MM.1S (cell line): ENCODE results near the gene S100A1.

ENCODE experiments used
- DNase-seq: peaks from one replicate; pipeline ENCODE4 v3.0.0-alpha.2; 2015
- H2AFZ ChIP-seq: fragments of 300-600 bp; sonication (generic); 2 replicates; pipeline ENCODE4 v1.6.0; 2016; ENCODE audit warnings: antibody characterized with exemption, low read length
- H3F3A ChIP-seq: fragments of 300-600 bp; sonication (generic); 2 replicates; pipeline ENCODE4 v1.6.1; 2016; ENCODE audit warnings: mild to moderate bottlenecking, antibody characterized with exemption, low read length, moderate library complexity, mixed read lengths; ENCODE audit not compliant: insufficient read depth
- H3K27ac ChIP-seq: fragments of 300-600 bp; sonication (generic); 2 replicates; pipeline ENCODE4 v1.5.1; 2016; ENCODE audit warnings: mild to moderate bottlenecking, low read length
- H3K27me3 ChIP-seq: fragments of 300-600 bp; sonication (generic); replicated peaks from 2 replicates; pipeline ENCODE4 v1.6.0; 2016; ENCODE audit warnings: low read length; ENCODE audit not compliant: insufficient read depth
- H3K36me3 ChIP-seq: fragments of 300-600 bp; sonication (generic); replicated peaks from 2 replicates; pipeline ENCODE4 v1.6.1; 2016; ENCODE audit warnings: mild to moderate bottlenecking, low read length, mixed read lengths; ENCODE audit not compliant: insufficient read depth
- H3K4me1 ChIP-seq: fragments of 300-600 bp; sonication (generic); 2 replicates; pipeline ENCODE4 v1.6.1; 2016; ENCODE audit warnings: low read length, mixed read lengths
- H3K4me2 ChIP-seq: fragments of 300-600 bp; sonication (generic); 2 replicates; pipeline ENCODE4 v1.6.0; 2016; ENCODE audit warnings: low read depth, low read length
- H3K4me3 ChIP-seq: fragments of 300-600 bp; sonication (generic); 2 replicates; pipeline ENCODE4 v1.5.1; 2016; ENCODE audit warnings: low read length, mixed read lengths
- H3K79me2 ChIP-seq: fragments of 300-600 bp; sonication (generic); 2 replicates; pipeline ENCODE4 v1.6.1; 2016; ENCODE audit warnings: mixed run types, low read length, mixed read lengths
- H3K9ac ChIP-seq: fragments of 300-600 bp; sonication (generic); 2 replicates; pipeline ENCODE4 v1.6.1; 2016; ENCODE audit warnings: low read length, mixed read lengths
- H3K9me2 ChIP-seq: fragments of 300-600 bp; sonication (generic); replicated peaks from 2 replicates; pipeline ENCODE4 v1.6.1; 2016; ENCODE audit warnings: mild to moderate bottlenecking, low read length, mixed read lengths; ENCODE audit not compliant: insufficient read depth
- H3K9me3 ChIP-seq: fragments of 300-600 bp; sonication (generic); replicated peaks from 2 replicates; pipeline ENCODE4 v1.6.1; 2016; ENCODE audit warnings: mild to moderate bottlenecking, low read length, mixed read lengths; ENCODE audit not compliant: insufficient read depth
- H4K20me1 ChIP-seq: fragments of 300-600 bp; sonication (generic); 2 replicates; pipeline ENCODE4 v1.6.1; 2016; ENCODE audit warnings: mild to moderate bottlenecking, low read length, moderate library complexity, mixed read lengths; ENCODE audit not compliant: insufficient read depth
- EZH2 ChIP-seq: fragments of 300-600 bp; sonication (generic); optimal IDR thresholded peaks from 2 replicates; pipeline ENCODE3; 2017; ENCODE audit warnings: low read depth, mild to moderate bottlenecking, antibody characterized with exemption, low read length, mixed read lengths
- EZH2phosphoT487 ChIP-seq: fragments of 300-600 bp; sonication (generic); IDR thresholded peaks from 2 replicates; pipeline ENCODE4 v1.6.1; 2018; ENCODE audit warnings: antibody characterized with exemption, low read length
- TF ChIP-seq, protein P1 (sequence below): fragments of 300-600 bp; sonication (generic); IDR thresholded peaks from 2 replicates; pipeline ENCODE4 v1.5.1; 2016; ENCODE audit warnings: antibody characterized with exemption, low read length, mixed read lengths

Gene S100A1

DNA sequence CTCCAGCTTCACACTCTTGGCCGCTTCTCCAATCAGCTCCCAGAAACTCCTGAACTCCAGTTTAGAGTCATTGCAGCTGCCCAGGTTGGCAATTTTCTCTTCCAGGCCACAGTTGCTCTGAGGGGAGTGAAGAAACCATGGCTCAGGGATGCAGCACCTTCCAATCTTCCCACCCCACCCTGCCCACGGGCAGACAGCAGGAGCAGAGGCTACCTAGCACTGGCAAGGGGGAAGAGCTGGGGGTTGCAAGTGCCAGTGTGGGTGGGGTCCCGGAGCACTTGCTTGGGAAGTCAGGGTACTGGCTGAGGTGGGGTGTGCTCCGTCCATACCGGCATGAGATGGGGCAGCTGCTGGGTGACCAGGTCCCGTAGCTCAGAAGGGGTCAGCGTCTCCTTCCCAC is 13.3 kb upstream of the S100A1 start:
- Histone ChIP-seq H3K4me1 (no peaks in the 10 kb centered on the region; the same call in 1 of the 2 replicates), H2AFZ (no peak overlapping the region), H3K79me2 (no peaks in the 10 kb centered on the region), H3K4me3 (no peak overlapping the region), H4K20me1 (no peaks in the 10 kb centered on the region), H3K9me2 (no peaks in the 10 kb centered on the region), H3F3A (no peaks in the 10 kb centered on the region), H3K9ac (no peak overlapping the region), H3K27ac (no peak overlapping the region), H3K4me2 (no peak overlapping the region), H3K36me3 (no peaks in the 10 kb centered on the region), H3K27me3 (no peaks in the 10 kb centered on the region), H3K9me3 (no peaks in the 10 kb centered on the region)
- DNase-seq, result no peak
- TF ChIP-seq EZH2phosphoT487 (no peak), EZH2 (no peak)
- TF ChIP-seq, protein P1, sequence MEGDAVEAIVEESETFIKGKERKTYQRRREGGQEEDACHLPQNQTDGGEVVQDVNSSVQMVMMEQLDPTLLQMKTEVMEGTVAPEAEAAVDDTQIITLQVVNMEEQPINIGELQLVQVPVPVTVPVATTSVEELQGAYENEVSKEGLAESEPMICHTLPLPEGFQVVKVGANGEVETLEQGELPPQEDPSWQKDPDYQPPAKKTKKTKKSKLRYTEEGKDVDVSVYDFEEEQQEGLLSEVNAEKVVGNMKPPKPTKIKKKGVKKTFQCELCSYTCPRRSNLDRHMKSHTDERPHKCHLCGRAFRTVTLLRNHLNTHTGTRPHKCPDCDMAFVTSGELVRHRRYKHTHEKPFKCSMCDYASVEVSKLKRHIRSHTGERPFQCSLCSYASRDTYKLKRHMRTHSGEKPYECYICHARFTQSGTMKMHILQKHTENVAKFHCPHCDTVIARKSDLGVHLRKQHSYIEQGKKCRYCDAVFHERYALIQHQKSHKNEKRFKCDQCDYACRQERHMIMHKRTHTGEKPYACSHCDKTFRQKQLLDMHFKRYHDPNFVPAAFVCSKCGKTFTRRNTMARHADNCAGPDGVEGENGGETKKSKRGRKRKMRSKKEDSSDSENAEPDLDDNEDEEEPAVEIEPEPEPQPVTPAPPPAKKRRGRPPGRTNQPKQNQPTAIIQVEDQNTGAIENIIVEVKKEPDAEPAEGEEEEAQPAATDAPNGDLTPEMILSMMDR, result no peak

DNA sequence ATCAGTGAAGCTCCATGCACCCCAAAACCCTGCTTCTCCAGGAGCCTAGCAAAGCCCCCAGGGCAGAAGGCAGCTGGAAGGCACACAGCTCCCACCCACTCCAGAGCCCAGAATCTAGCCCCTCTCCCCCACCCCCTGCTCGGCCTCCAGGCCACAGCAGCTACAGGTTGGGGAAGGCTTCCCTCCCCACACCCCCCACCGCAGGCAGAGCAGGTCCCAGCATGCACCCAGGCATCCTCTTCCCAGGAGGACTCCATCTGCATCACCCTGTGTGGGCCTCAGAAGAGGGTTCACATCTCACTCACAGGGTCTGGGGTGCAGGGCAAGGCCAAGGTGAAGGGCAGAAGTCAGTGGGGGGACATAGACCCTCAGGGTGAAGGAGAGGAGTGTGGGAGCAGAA is 12.8 kb upstream of the S100A1 start:
- no peaks in the 10 kb centered on the region for H3K79me2 ChIP-seq
- no peak overlapping the region for H3K9ac ChIP-seq
- DNase-seq, result no peak
- no peaks in the 10 kb centered on the region for H3K9me3 ChIP-seq
- no peak overlapping the region for H2AFZ ChIP-seq
- H3K4me1 ChIP-seq, result no peaks in the 10 kb centered on the region; the same call in 1 of the 2 replicates
- H3K27me3 ChIP-seq, result no peaks in the 10 kb centered on the region
- H3K27ac ChIP-seq, result no peak overlapping the region
- no peaks in the 10 kb centered on the region for H4K20me1 ChIP-seq
- no peaks in the 10 kb centered on the region for H3F3A ChIP-seq
- H3K9me2 ChIP-seq, result no peaks in the 10 kb centered on the region
- no peak for TF ChIP-seq EZH2phosphoT487
- no peak overlapping the region for H3K4me2 ChIP-seq
- no peaks in the 10 kb centered on the region for H3K36me3 ChIP-seq
- no peak overlapping the region for H3K4me3 ChIP-seq

DNA sequence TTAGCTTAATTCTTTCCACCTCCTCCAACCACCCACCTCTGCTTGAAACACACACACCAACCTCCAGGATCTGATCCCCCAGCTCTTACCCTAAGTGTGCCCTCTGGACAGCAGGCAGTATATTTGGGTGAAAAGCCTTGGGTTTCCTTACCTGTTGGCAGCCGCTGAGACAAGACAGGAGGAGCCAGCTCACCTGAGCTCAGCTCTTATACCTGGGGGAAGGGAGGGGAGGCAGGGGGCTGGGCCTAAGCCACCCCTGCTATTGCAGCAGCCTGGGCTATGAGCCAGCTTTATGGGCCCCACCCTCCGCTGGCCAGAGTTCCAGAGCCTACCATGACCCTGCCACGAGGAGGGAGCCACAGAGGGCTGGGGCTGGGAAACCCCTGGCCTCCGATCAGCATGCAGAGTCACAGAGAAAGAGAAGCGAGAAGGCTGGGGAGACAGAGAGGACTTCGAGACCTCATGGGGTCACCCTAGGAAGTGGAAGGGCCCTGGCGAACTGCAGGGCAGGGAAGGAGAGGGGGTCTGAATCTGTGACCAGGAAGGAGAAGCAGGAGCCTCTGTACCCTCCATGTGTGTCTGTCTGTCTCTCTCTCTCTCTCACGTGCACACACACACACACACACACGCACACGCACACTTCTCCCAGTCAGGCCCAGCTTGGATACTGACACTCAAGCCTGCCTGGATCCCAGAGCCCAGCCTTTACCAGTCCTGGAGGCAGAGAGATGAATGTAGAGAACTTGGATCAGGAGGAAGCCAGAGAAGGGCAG is 11.9 kb upstream of the S100A1 start, which contains the start of gene S100A14:
S100A14 (minus strand) TSS at position 182 of the 773 bp plus-strand sequence. CDS start 467 bp downstream, outside the sequence.
- no peak within 1 kb of the TSS for H3K9ac ChIP-seq
- H3K4me3 ChIP-seq, result no peak within 1 kb of the TSS
- no peaks in the 10 kb centered on the region for H3K9me3 ChIP-seq
- no peak within 1 kb of the TSS for H3K27ac ChIP-seq
- H2AFZ ChIP-seq, result peak within 1 kb of the TSS; percentile 31
- no peaks in the 10 kb centered on the region for H3K79me2 ChIP-seq
- H4K20me1 ChIP-seq, result no peaks in the 10 kb centered on the region
- DNase-seq, result no peak
- H3K9me2 ChIP-seq, result no peaks in the 10 kb centered on the region
- TF ChIP-seq EZH2 (no peak), EZH2phosphoT487 (no peak)
- TF ChIP-seq, protein P1, result no peak
- no peaks in the 10 kb centered on the region for H3K27me3 ChIP-seq
- H3K4me1 ChIP-seq, result no peaks in the 10 kb centered on the region; the same call in 1 of the 2 replicates
- H3K4me2 ChIP-seq, result no peak within 1 kb of the TSS
- no peaks in the 10 kb centered on the region for H3F3A ChIP-seq
- no peaks in the 10 kb centered on the region for H3K36me3 ChIP-seq

DNA sequence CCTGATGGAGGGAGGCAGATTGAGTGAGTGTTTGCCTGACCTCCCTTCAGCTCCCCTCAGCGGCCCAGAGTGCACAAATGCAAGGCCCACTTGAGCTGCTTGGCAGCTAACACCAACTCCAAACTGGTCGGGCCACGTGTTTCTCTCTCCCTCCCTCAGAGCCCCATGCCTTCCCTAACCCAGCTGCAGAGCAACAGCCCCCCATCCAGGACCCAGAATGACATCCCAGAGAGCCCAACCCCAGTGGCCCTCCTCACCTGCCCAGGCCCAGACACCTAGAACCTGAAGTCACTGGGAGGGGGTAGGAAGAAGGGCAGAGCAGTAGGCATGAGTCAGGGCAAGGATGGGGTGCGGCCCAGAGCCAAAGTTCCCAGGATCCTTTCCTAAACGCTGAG is 11.3 kb upstream of the S100A1 start:
- Histone ChIP-seq H3K79me2 (no peaks in the 10 kb centered on the region), H4K20me1 (no peaks in the 10 kb centered on the region), H3F3A (no peaks in the 10 kb centered on the region), H3K4me2 (no peak overlapping the region), H3K4me1 (no peaks in the 10 kb centered on the region; the same call in 1 of the 2 replicates), H3K4me3 (no peak overlapping the region), H3K9me3 (no peaks in the 10 kb centered on the region), H3K36me3 (no peaks in the 10 kb centered on the region), H3K9me2 (no peaks in the 10 kb centered on the region), H3K27me3 (no peaks in the 10 kb centered on the region), H2AFZ (peak overlapping the region; percentile 31), H3K9ac (no peak overlapping the region), H3K27ac (no peak overlapping the region)
- no peak for DNase-seq
- TF ChIP-seq, protein P1, result no peak
- TF ChIP-seq EZH2, result no peak
- TF ChIP-seq EZH2phosphoT487, result no peak
